ENCODE data around the gene CACNA1B. TPM values are rescaled to one million over a fixed set of nuclear protein-coding genes. Genes with fewer than 3 reads are reported as not detected.

Gene CACNA1B
- total and polyA plus RNA-seq, 9 of the 15 experiments (the other 6 are each of a cell fraction or from before 2014, with no cell fraction given), result 0.01 to 0.04 TPM; not detected in 7

DNA sequence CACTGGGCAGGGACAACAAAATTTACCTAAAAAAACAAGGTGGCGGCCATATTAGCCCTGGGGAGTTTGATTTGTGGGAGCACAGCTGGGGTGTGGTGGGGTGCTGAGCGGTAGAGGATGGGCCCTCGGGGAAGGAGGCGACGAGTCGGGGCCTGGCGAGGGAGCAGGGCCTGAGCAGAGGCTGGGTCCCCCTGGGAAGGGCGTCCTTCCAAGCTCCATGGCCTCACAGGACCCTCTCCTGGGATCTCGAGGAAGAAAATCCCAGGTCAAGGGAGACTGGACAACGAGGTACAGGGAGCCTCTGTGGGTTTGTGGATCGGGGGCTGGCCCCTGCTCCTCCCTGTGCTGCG is 165.5 kb downstream of the CACNA1B start:
- ChIA-PET CTCF (ENCODE audit: low intra/inter-chr PET ratio) (no interaction called here), POLR2A (no interaction called here)
- ATAC-seq (no peak), DNase-seq (ENCODE audit: extremely low read depth in 1 of 4, low spot score in 3 of 4) (no peak), FAIRE-seq (no peak)
- WGBS (ENCODE audit: insufficient coverage, low coverage, missing lambda C conversion rate), result 2% methylated on average over 6 of the region's 12 CpGs
- TF ChIP-seq ZNF274 (IDR thresholded peaks at IDR 0.05; ENCODE audit: borderline replicate concordance, low read depth, low read length) (no peak), ZBTB8A (IDR thresholded peaks at IDR 0.05; ENCODE audit: partially characterized antibody) (no peak), HMG20B (CRISPR knock-in tag; IDR thresholded peaks at IDR 0.05) (no peak), ZSCAN29 (IDR thresholded peaks at IDR 0.05) (no peak), ARID2 (IDR thresholded peaks at IDR 0.05) (no peak), ZNF41 (CRISPR knock-in tag; conservative IDR thresholded peaks at IDR 0.05) (no peak), EP400 (IDR thresholded peaks at IDR 0.05) (no peak), CBX5 (IDR thresholded peaks at IDR 0.05; ENCODE audit: borderline replicate concordance, low read depth) (no peak)
- TF ChIP-seq, protein P1, sequence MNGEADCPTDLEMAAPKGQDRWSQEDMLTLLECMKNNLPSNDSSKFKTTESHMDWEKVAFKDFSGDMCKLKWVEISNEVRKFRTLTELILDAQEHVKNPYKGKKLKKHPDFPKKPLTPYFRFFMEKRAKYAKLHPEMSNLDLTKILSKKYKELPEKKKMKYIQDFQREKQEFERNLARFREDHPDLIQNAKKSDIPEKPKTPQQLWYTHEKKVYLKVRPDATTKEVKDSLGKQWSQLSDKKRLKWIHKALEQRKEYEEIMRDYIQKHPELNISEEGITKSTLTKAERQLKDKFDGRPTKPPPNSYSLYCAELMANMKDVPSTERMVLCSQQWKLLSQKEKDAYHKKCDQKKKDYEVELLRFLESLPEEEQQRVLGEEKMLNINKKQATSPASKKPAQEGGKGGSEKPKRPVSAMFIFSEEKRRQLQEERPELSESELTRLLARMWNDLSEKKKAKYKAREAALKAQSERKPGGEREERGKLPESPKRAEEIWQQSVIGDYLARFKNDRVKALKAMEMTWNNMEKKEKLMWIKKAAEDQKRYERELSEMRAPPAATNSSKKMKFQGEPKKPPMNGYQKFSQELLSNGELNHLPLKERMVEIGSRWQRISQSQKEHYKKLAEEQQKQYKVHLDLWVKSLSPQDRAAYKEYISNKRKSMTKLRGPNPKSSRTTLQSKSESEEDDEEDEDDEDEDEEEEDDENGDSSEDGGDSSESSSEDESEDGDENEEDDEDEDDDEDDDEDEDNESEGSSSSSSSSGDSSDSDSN (IDR thresholded peaks at IDR 0.05; ENCODE audit: borderline replicate concordance in 1 of 2, low read depth in 2 of 2, low read length in 2 of 2), result no peak
- H3K36me3 ChIP-seq (ENCODE audit: control insufficient read depth, insufficient read depth, low read length), result no peaks in the 10 kb centered on the region
- H3K79me2 ChIP-seq (ENCODE audit: control insufficient read depth, insufficient read depth, low read length), result no peaks in the 10 kb centered on the region
- H3K9ac ChIP-seq (ENCODE audit: insufficient read depth in 1 of 2, low read depth in 2 of 2, low read length in 2 of 2), result no peak overlapping the region
- no peak overlapping the region for H3K27ac ChIP-seq (ENCODE audit: extremely low read depth, low read depth, low read length)
- H4K20me1 ChIP-seq (replicated peaks; ENCODE audit: control insufficient read depth, insufficient read depth, low read length), result peaks cover 6% of the 10 kb centered on the region; the same call in 1 of the 2 replicates
- peaks cover 29 to 71% of the 10 kb centered on the region in 2 experiments for H3K27me3 ChIP-seq (ENCODE audit: control insufficient read depth in 2 of 2, insufficient read depth in 2 of 2, low read length in 2 of 2)
- H3K9me1 ChIP-seq (ENCODE audit: control insufficient read depth, insufficient read depth, low read length), result no peaks in the 10 kb centered on the region
- BruUV-seq (replicated peaks), result no TSS peak
- in situ Hi-C loops (cut with MboI) (no loop called here), intact Hi-C loops (cut with micrococcal nuclease) (no loop called here)
- no peak overlapping the region for H3K4me2 ChIP-seq (ENCODE audit: insufficient read depth, low read length)
- H3K4me3 ChIP-seq, result no peak overlapping the region
- H3K9me3 ChIP-seq (replicated peaks; ENCODE audit: control insufficient read depth, insufficient read depth, low read depth, low read length), result no peaks in the 10 kb centered on the region
- no peak overlapping the region for H2AFZ ChIP-seq (ENCODE audit: low read depth, low read length)
- peaks cover 0 to 4% of the 10 kb centered on the region in 2 experiments; a peak in 2 of 5 replicates for H3K4me1 ChIP-seq (replicated peaks in 1 of 2; ENCODE audit: control insufficient read depth in 2 of 2, insufficient read depth in 2 of 2, low read length in 2 of 2)
